Activated CD4-positive, alpha-beta T cell treated with anti-CD3 and anti-CD28 coated beads for 1 hour (primary cell): ENCODE measurements around the gene ISLR.
"Not testable (repeated sequence)": the region's sequence is repeated elsewhere in the genome, so short reads cannot be mapped to it uniquely, and the experiment has no call there.

Experiments
- DNase-seq: peaks from one replicate; pipeline ENCODE4 v3.0.0-alpha.2; 2020

The ISLR gene

GRCh38 chr15:74138642-74139041, 34.9 kb upstream of the ISLR start:
- DNase-seq, result no peak

- no peak for DNase-seq
These were observed 31.9 kb upstream of the ISLR start for GRCh38 chr15:74141591-74141990.

- DNase-seq, result no peak
These were observed 29.2 kb upstream of the ISLR start for GRCh38 chr15:74144153-74144775.

GRCh38 chr15:74146277-74146800, 27.2 kb upstream of the ISLR start:
- DNase-seq, result no peak

- DNase-seq, result no peak
These were observed 26.5 kb upstream of the ISLR start for GRCh38 chr15:74147051-74147450.

GRCh38 chr15:74155766-74156417, 17.6 kb upstream of the ISLR start:
- no peak for DNase-seq

GRCh38 chr15:74156678-74157411, 16.7 kb upstream of the ISLR start:
- DNase-seq, result no peak

GRCh38 chr15:74157868-74158827, 15.4 kb upstream of the ISLR start:
- no peak for DNase-seq

- no peak for DNase-seq
These were observed 14.5 kb upstream of the ISLR start for GRCh38 chr15:74158855-74159650.

- no peak for DNase-seq
These were observed 13.7 kb upstream of the ISLR start for GRCh38 chr15:74159773-74160172.

- DNase-seq, result not testable (repeated sequence)
These were observed 13.1 kb upstream of the ISLR start for GRCh38 chr15:74160390-74160789.

GRCh38 chr15:74162195-74162536, 11.3 kb upstream of the ISLR start:
- DNase-seq, result not testable (repeated sequence)

GRCh38 chr15:74165461-74165860, 8.0 kb upstream of the ISLR start:
- DNase-seq, result no peak

- DNase-seq, result no peak
These were observed 5.6 kb upstream of the ISLR start for GRCh38 chr15:74167891-74168331.

- DNase-seq, result no peak
These were observed 4.8 kb upstream of the ISLR start for GRCh38 chr15:74168711-74169126.

GRCh38 chr15:74170071-74170844, 3.3 kb upstream of the ISLR start:
- DNase-seq, result no peak

- DNase-seq, result no peak
These were observed 2.5 kb upstream of the ISLR start for GRCh38 chr15:74170875-74171578.

GRCh38 chr15:74171965-74172541, 1.5 kb upstream of the ISLR start:
- no peak for DNase-seq

- DNase-seq, result no peak
These were observed 670 bp upstream of the ISLR start for GRCh38 chr15:74172701-74173379.
